ENCODE data around the gene LSAMP. TPM values are rescaled to one million over a fixed set of nuclear protein-coding genes. Genes with fewer than 3 reads are reported as not detected.

The LSAMP gene
- polyA plus RNA-seq, 1 of the 3 experiments (the other 2 are of a cell fraction) = 6.6 TPM

- no peaks in the 10 kb centered on the region for H3K79me2 ChIP-seq (ENCODE audit: insufficient read depth)
- H3K4me1 ChIP-seq (ENCODE audit: control insufficient read depth in 1 of 2, insufficient read depth in 2 of 2, low read depth in 1 of 2, low read length in 1 of 2) = peaks cover 13 to 17% of the 10 kb centered on the region in 2 experiments; a peak in 3 of 4 replicates
- H3K9me2 ChIP-seq = no peaks in the 10 kb centered on the region
- POLR2A ChIA-PET = interaction anchor here (0.6 kb wide), 1 partner anchor 393 kb away, joined by 3 read pairs; no protein-coding TSS in a partner anchor
- H2AFZ ChIP-seq (ENCODE audit: low read depth) = no peak overlapping the region
- no peak for TF ChIP-seq EP300 (IDR thresholded peaks at IDR 0.05; ENCODE audit: borderline replicate concordance in 1 of 2, low read depth in 1 of 2, low read length in 1 of 2)
- TF ChIP-seq SIN3A (IDR thresholded peaks at IDR 0.05; ENCODE audit: borderline replicate concordance, low read depth, low read length) = no peak
- no peak for TF ChIP-seq REST (IDR thresholded peaks at IDR 0.05; ENCODE audit: low read depth, low read length)
- no peak for TF ChIP-seq MEF2A (IDR thresholded peaks at IDR 0.05; ENCODE audit: borderline replicate concordance, low read depth)
- no peak for TF ChIP-seq USF1 (IDR thresholded peaks at IDR 0.05; ENCODE audit: borderline replicate concordance, low read depth)
- TF ChIP-seq FOXM1 (IDR thresholded peaks at IDR 0.05; ENCODE audit: low read depth) = no peak
- TF ChIP-seq NFIC (IDR thresholded peaks at IDR 0.05; ENCODE audit: borderline replicate concordance) = no peak
- no peak for TF ChIP-seq MXI1 (IDR thresholded peaks at IDR 0.05; ENCODE audit: low read depth, low read length)
- no peak overlapping the region for H3K9ac ChIP-seq
- H3K9me3 ChIP-seq = no peaks in the 10 kb centered on the region
- H4K20me1 ChIP-seq (ENCODE audit: insufficient read depth) = no peaks in the 10 kb centered on the region
- no peaks in the 10 kb centered on the region for H3K27me3 ChIP-seq (ENCODE audit: insufficient read depth)
- CTCF ChIA-PET = no interaction called here
- no peak overlapping the region for H3K4me3 ChIP-seq (ENCODE audit: low read depth in 2 of 2, low read length in 1 of 2)
- H3K4me2 ChIP-seq = no peak overlapping the region
- peak overlapping the region; percentile 47 to 77; a peak in 2 of 4 replicates for H3K27ac ChIP-seq (ENCODE audit: low read depth in 2 of 2, low read length in 1 of 2)
- H3F3A ChIP-seq (replicated peaks; ENCODE audit: insufficient read depth) = no peaks in the 10 kb centered on the region
- WGBS (ENCODE audit: low lambda C conversion rate) = 76% methylated on average over 3 of the region's 3 CpGs
- H3K36me3 ChIP-seq (replicated peaks in 1 of 2; ENCODE audit: control insufficient read depth in 1 of 2, insufficient read depth in 2 of 2, low read length in 1 of 2) = no peaks in the 10 kb centered on the region
- DNase-seq = no peak
These were observed 106.6 kb downstream of the LSAMP start for GRCh38 chr3:116338713-116339112.

- Histone ChIP-seq H3F3A (replicated peaks; ENCODE audit: insufficient read depth) (no peaks in the 10 kb centered on the region), H3K27ac (ENCODE audit: low read depth in 2 of 2, low read length in 1 of 2) (no peak overlapping the region), H4K20me1 (ENCODE audit: insufficient read depth) (no peaks in the 10 kb centered on the region), H3K9me3 (peaks cover 4% of the 10 kb centered on the region; the same call in 1 of the 2 replicates), H3K79me2 (ENCODE audit: insufficient read depth) (no peaks in the 10 kb centered on the region), H3K36me3 (replicated peaks in 1 of 2; ENCODE audit: control insufficient read depth in 1 of 2, insufficient read depth in 2 of 2, low read length in 1 of 2) (no peaks in the 10 kb centered on the region), H3K9ac (no peak overlapping the region), H3K27me3 (ENCODE audit: insufficient read depth) (no peaks in the 10 kb centered on the region), H2AFZ (ENCODE audit: low read depth) (no peak overlapping the region), H3K4me2 (no peak overlapping the region), H3K4me3 (ENCODE audit: low read depth in 2 of 2, low read length in 1 of 2) (no peak overlapping the region), H3K9me2 (no peaks in the 10 kb centered on the region), H3K4me1 (ENCODE audit: control insufficient read depth in 1 of 2, insufficient read depth in 2 of 2, low read depth in 1 of 2, low read length in 1 of 2) (peaks cover 13 to 17% of the 10 kb centered on the region in 2 experiments; a peak in 3 of 4 replicates)
- ChIA-PET CTCF (no interaction called here), POLR2A (no interaction called here)
- TF ChIP-seq MAX (IDR thresholded peaks at IDR 0.05; ENCODE audit: low read depth) (no peak), FOXJ3 (CRISPR knock-in tag; IDR thresholded peaks at IDR 0.05) (no peak), CTCF (IDR thresholded peaks at IDR 0.05) (peak; percentile 29), RAD21 (IDR thresholded peaks at IDR 0.05; ENCODE audit: low read length) (peak; percentile 23; the same call in 1 of the 2 replicates), NFIC (IDR thresholded peaks at IDR 0.05; ENCODE audit: borderline replicate concordance) (no peak)
- 76% methylated on average over 1 of the region's 1 CpG for WGBS (ENCODE audit: low lambda C conversion rate)
- DNase-seq = no peak
These were observed 108.1 kb downstream of the LSAMP start for GRCh38 chr3:116337229-116337628.

Measured in SK-N-SH (cell line).